Omental fat pad (tissue), 4 donors: ENCODE measurements around the gene ARIH1. TPM values are rescaled to one million over a fixed set of nuclear protein-coding genes. Genes with fewer than 3 reads are reported as not detected.
"Not testable (repeated sequence)": the region's sequence is repeated elsewhere in the genome, so short reads cannot be mapped to it uniquely, and the experiment has no call there.

Source experiments
- ATAC-seq: fragments of 150-250 bp; one replicate; pipeline ENCODE4 v1.9.1; 2016; ENCODE audit warnings: mild to moderate bottlenecking, moderate library complexity; ENCODE audit not compliant: low FRiP score
- DNase-seq: peaks from one replicate; pipeline ENCODE4 v3.0.0-alpha.2; 2019; ENCODE audit warnings: low spot score
- CTCF ChIP-seq, 3 donors: fragments of 450-650 bp; IDR thresholded peaks; one replicate each; pipeline ENCODE4 v1.5.1; 2016 to 2017; ENCODE audit warnings: antibody characterized with exemption in 3 of 3, mild to moderate bottlenecking in 3 of 3, moderate library complexity in 2 of 3
- total RNA-seq, 4 donors: library from RNA; depleted of rRNA; stranded (reverse); fragments of >200 nt; gene quantifications; one replicate each; pipeline ENCODE4 v1.1.0, GENCODE V29; 2016

ARIH1 gene
- total RNA-seq, 4 donors from 2014 or later = 45.4 to 84.2 (median 63.2) TPM

- DNase-seq (no peak), ATAC-seq (no peak)
- no peak for TF ChIP-seq CTCF (IDR thresholded peaks at IDR 0.05)
Measured at GRCh38 chr15:72616491-72617210, 142.5 kb downstream of the ARIH1 start.

- not testable (repeated sequence) for DNase-seq, ATAC-seq
Measured at GRCh38 chr15:72623854-72624253, 149.7 kb downstream of the ARIH1 start.

- not testable (repeated sequence) for ATAC-seq, DNase-seq
Measured at GRCh38 chr15:72626153-72626552, 152.0 kb downstream of the ARIH1 start.

GRCh38 chr15:72628249-72629067, 154.3 kb downstream of the ARIH1 start:
- not testable (repeated sequence) for ATAC-seq, DNase-seq

- not testable (repeated sequence) for DNase-seq, ATAC-seq
Measured at GRCh38 chr15:72629068-72629570, 155.0 kb downstream of the ARIH1 start.

- peak; percentile 82 for ATAC-seq
- not testable (repeated sequence) for DNase-seq
Measured at GRCh38 chr15:72636519-72637282, 162.6 kb downstream of the ARIH1 start.

GRCh38 chr15:72639759-72640483, 165.8 kb downstream of the ARIH1 start:
- not testable (repeated sequence) for DNase-seq, ATAC-seq

GRCh38 chr15:72642271-72642670, 168.1 kb downstream of the ARIH1 start:
- not testable (repeated sequence) for DNase-seq, ATAC-seq

- DNase-seq = not testable (repeated sequence)
Measured at GRCh38 chr15:72648631-72649253, 174.6 kb downstream of the ARIH1 start.

More at GRCh38 chr15:72648631-72649253, 174.6 kb downstream of the ARIH1 start:
- not testable (repeated sequence) for ATAC-seq

Other genes starting within 250 kb of the ARIH1 start
- gene PKM, start 243.1 kb upstream of the ARIH1 start, total RNA-seq = 100 to 1,000 TPM; 200 to 534 (median 205) TPM
- gene PARP6, start 201.8 kb upstream of the ARIH1 start, total RNA-seq = 10 to 100 TPM; 52.4 to 65.7 (median 59.4) TPM
- 1 to 10 TPM; 1.3 to 4.9 (median 1.9) TPM for gene CELF6, start 154.2 kb upstream of the ARIH1 start, total RNA-seq
- gene HEXA, start 98.3 kb upstream of the ARIH1 start, total RNA-seq = 100 to 1,000 TPM in 1 of 4 donors, 10 to 100 TPM in 3; 66.4 to 104 (median 74.5) TPM
- gene TMEM202, start 76.0 kb upstream of the ARIH1 start, total RNA-seq = not detected
- not detected for gene GOLGA6B, start 180.4 kb downstream of the ARIH1 start, total RNA-seq
- not detected for gene HIGD2B, start 211.9 kb downstream of the ARIH1 start, total RNA-seq
- 10 to 100 TPM in 3 of 4 donors, 1 to 10 TPM in 1; 6.1 to 25.7 (median 16.2) TPM for gene BBS4, start 211.9 kb downstream of the ARIH1 start, total RNA-seq